Activated CD8-positive, alpha-beta memory T cell treated with anti-CD3 and anti-CD28 coated beads for 48 hours (primary cell): ENCODE results near the gene IFNA16.
"Not testable (repeated sequence)": the region's sequence is repeated elsewhere in the genome, so short reads cannot be mapped to it uniquely, and the experiment has no call there.

Source experiments
- DNase-seq, 3 experiments: peaks; one replicate each; pipeline ENCODE4 v3.0.0-alpha.2; 2020; ENCODE audit warnings: low read depth in 2 of 3, low spot score in 2 of 3

IFNA16 gene

DNA sequence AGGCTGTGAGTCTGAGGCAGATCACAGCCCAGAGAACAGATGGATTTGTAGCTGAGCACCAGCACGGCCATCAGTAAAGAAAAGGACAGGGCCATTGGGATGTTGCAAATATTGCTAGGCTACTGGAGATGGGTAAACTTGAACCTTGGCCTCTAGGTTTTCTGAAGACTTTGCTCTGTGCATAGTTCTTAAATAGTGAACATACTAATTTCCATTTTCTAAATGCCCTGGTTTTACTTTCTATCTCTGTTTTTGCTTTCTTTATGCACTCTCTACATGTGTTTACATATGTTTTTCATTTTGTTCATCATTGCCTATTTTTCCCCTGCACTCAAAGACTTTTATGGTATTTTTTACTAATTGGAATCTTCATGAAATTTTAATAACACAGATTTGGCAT, at the start of gene IFNA16:
Gene IFNA16 (minus strand): TSS at position 101 of the 400 bp plus-strand sequence. CDS start 6 bp downstream, at position 95.
- DNase-seq: not testable (repeated sequence)

DNA sequence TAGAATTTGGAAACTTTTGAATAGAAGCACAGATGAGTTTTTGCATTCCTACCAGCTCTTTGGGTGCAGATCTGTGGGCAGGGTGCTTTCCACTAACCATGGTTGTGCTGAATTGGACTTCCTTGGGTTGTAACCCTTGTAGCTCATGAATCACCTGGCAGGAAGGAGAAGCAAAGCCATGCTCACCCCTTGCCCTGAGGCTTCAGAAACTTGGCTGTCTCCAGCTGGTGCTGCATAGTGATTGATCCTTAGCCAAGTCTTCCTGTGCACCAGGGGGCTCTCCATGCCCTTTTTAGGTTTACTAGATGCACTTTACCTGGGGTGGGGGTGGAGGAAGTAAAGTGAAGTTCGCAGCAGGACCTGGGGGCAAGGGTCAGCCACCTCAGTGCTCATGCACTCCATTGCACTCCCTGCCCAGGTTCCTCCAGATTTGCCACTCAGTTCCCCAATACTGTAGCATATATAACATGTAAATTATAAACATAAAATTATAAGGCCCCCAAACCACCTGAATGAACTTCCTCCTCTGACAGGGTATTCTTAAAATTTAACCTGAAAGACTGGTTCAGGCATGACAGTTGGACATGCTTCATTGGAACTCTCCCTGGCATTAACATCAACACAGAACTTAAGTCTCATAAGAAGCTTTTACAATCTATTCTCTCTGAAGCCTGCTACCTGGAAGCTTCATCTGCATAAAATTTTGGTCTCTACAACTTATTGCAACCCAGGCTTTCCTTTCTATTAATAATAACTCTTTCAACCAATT, 48.5 kb upstream of the IFNA16 start:
- DNase-seq: no peak

DNA sequence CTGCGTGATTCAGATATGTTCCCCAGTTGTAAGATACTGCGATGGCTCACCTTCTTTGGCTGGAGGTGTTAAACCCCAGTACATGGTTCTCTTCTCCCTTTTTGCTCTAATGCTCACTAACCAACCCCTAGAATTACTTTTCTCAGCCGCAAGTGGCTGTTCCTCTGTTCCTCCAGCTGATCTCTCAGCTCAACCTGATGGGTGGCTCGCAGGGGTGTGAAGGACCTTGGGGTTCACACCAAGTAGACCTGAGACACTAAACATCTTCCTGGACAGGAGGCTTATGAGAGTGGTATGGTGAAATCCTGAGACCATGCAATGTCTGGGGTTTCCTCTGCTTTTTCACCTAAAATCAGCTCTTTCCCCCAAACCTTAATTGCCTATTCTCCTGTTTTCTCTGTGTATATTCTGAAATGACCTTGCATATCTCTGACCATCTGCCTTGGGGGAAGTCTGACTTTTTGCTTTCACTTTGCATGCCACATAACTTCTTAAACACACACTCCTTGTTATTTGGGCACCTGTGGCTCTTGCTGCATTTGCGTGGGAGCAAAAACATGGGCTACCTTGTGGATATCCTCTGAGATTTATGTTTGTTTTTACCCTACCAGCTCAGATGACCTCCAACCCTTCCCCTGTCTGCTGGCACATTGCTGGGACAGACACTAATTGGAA, 38.6 kb upstream of the IFNA16 start:
- no peak for DNase-seq

DNA sequence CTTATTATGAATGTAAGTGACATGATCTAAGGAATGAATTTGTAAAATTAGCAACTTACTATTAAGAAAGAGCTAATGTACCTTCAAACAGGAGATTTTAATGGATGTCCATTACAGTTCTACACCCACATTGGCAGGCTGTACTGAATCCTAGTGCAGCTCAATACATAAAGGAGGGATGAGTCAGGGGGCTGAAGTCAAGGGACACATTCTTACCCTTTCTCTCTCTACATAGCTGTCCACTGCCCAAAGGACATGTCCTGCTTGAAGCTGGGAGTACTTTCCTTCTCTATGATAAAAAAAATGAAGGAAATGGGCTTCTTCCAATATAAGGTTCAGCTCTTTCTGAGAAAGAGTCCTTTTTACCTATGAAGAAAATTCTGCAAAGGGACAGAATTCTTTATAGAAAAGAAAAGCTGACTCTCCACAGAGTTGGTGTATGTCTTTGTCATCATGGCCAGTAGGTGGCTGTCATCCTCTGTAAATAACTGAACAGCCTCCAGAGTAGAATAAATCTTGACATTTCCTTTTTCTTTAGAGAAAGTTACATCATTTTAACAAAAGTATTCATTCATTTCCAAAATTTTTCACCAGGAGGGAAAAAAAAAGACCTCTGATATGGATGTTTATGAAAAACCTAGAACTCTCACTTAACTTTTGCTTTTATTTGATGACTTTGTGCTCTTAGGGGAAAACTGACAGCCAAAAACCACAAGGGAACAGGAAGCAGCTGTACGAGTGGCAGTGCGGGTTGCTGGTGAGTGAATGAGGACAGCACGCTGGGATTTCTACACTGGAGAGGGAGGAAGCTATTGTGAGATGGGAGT, 35.8 kb upstream of the IFNA16 start:
- DNase-seq: no peak

DNA sequence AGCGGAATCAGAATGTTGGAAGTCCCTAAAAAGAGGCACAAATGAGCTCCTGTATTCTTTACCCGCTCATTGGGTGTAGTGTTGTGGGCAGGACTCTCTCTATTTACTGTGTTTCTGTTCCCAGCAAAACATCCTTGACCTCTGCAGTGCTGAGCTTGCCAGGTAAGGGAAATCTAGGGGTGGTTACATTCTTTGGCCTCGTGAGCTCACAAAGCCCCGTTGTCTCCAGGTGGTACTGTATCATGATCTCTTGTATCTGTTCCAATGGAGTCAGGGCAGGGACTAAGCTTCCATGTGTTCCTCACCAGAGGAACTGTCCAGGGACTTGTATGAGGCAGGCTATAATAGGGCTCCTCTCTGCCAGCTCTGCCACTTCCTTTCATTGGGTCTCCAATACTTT, 34.5 kb upstream of the IFNA16 start:
- DNase-seq: no peak

DNA sequence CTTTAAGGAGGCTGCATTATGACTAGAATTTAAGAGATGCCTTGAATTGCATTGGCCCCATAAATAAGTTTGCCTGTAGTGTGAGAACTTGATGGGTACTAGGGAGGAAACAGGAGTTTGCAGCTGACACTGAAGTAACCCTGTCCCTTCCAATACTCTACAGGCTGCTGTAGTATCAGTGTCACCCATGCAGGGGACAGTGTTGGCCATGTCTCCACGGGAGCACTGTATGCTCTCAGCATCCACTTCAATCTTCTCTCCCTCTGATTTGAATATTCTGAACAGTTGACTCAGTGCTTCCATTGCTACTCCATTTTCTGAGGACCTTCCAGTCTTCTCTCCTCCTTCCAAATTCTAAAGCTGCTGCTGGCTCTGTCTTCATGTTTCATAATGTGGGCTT, 34.1 kb upstream of the IFNA16 start:
- no peak for DNase-seq

DNA sequence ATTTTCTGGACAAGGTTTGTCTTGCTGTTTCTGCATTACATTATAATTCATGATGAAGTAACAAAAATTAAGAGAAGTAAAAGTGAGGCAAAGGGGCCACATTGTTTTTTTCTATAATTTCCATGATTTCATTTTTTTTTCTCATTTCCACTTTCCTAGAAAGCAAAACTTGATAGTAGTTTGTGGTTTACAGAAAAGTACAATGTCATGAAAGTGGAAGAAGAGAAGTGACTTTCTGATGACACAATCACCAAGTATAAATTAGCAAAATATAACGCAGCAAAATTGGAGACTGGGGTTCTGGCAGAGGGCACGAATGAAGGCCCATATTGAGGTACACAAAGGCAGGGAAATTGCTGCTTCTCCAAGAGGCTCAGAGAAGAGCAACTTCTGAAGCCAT, 27.7 kb upstream of the IFNA16 start:
- no peak for DNase-seq

DNA sequence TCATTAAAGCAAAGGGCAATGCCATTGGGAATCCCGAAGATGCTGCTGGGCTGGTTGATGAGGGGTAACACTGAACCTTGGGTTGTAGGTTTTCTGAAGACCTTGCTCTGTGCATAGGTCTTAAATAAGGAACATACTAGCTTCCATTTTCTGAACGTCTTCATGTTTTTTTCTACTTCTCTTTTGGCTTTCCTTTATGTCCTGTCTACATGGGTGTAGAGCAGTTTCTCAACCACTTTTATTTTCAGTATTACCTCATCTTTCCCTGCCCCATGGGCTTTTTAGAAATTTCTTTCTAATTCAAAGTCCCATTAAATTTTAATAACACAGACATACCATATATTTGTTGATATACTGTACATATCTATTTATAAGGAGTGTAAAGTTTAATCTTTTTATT, 22.8 kb upstream of the IFNA16 start, which contains the start of gene IFNA14:
Gene IFNA14 (minus strand): TSS at position 95 of the 400 bp plus-strand sequence. CDS start 70 bp downstream, at position 25.
- DNase-seq: no peak

DNA sequence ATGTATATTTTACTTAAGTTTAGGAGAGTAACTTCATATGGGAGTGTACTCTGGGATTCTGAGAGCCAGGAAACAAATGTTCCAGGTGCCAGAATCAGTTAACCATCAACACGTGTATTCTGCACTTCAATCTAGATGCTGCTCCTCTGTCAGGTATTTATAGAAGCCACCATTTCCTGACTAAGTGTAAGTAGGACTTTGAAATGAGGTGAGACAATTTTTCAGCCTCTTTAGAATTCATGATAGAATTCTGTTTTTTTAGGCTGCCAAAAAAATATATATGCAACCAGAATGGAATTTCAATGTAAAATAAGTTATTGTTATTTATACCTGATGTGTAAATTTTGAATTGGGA, 19.2 kb upstream of the IFNA16 start:
- not testable (repeated sequence) for DNase-seq

DNA sequence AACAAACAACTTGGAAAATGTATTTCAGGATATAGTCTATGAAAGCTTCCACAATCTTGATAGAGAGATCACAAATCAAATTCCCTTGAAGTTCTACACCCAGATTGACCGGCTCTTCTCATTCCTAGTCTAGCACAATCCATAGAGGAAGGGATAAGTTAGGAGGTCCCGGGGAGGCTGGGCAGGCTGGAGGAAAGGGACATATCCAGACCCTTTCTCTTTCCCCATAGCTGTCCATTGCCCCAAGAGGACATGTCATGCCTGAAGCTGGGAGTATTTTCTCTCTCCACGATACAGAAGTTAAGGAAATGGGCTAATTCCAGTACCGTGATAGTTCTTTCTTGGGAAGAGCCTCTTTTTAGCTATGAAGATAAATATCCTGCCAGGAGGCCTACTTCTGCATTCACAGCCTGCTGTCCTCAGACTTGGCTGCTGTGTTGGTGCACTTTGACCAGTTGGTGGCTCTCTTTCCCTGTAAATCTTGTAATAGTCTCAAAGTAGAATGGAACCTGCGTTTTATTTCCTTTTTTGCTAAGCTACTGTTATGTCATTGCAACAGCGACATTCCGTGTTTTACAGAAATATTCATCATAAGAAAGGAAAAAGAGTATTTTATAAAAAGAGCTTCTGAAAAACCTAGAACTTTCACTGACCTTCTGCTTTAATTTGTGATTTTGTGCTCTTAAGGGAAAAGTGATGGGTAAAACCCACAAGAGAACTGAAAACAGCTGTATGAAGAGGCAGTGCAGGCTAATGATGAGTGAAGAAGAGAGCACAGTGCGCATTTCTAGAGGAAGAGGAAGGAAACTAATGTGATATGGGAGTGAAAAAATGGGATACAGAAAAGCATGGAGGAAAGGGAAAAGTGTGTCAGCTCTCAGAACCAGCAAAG, 18.6 kb upstream of the IFNA16 start:
- DNase-seq: not testable (repeated sequence)

DNA sequence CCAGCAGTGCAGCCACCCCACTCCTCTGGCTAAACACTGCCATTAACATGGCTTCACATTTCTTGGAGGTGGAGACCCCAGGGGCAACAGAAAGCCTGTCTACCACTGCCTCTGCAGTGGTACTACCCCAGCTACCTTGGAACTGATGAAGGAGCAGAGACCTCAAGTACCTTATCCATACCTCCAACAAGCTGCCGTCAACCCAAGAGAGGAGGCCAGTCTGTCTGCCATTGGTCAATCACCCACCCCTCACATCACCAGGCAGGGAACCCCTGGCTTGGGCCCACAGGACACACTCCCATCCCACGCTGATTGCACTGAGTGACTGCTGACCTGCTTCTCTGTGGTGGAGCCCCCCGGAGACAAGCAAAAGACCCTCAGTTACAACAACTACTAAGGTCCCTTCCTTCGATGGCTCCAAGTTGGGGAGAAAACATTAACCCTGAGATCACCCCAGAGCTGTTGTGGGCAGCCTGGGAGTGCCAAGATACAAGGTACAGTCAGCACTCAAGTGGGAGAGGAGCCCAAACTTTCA, 17.1 kb upstream of the IFNA16 start:
- DNase-seq: no peak

DNA sequence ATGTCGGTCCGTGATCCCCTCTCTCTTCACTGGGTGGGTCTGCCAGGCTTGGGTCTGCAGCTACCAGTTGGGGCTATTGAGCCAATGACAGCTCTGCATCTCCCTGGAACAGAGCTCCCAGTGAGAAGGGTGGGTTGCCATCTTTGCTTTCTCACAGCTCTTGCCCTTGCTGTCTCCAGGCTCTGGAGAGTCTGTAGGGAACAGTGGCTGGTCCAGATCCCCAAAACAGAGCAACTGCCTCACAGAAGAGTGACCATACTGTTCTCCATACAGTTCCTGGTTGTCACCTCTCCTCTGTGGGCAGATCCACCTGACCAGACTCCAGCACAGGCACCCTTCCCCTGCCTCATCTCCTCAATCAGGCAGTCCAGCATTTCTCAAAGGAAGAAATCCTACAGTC, 16.1 kb upstream of the IFNA16 start:
- no peak for DNase-seq

DNA sequence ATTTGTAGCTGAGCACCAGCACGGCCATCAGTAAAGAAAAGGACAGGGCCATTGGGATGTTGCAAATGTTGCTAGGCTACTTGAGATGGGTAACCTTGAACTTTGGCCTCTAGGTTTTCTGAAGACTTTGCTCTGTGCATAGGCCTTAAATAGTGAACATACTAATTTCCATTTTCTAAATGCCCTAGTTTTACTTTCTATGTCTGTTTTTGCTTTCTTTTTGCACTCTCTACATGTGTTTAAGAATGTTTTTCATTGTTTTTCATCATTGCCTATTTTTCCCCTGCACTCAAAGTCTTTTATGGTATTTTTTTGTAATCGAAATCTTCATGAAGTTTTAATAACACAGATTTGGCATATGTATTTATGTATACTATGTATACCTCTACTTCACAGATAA, 11.0 kb upstream of the IFNA16 start, which contains the start of gene IFNA17:
Gene IFNA17 (minus strand): TSS at position 101 of the 400 bp plus-strand sequence. CDS start 49 bp downstream, at position 52.
- DNase-seq: no peak

DNA sequence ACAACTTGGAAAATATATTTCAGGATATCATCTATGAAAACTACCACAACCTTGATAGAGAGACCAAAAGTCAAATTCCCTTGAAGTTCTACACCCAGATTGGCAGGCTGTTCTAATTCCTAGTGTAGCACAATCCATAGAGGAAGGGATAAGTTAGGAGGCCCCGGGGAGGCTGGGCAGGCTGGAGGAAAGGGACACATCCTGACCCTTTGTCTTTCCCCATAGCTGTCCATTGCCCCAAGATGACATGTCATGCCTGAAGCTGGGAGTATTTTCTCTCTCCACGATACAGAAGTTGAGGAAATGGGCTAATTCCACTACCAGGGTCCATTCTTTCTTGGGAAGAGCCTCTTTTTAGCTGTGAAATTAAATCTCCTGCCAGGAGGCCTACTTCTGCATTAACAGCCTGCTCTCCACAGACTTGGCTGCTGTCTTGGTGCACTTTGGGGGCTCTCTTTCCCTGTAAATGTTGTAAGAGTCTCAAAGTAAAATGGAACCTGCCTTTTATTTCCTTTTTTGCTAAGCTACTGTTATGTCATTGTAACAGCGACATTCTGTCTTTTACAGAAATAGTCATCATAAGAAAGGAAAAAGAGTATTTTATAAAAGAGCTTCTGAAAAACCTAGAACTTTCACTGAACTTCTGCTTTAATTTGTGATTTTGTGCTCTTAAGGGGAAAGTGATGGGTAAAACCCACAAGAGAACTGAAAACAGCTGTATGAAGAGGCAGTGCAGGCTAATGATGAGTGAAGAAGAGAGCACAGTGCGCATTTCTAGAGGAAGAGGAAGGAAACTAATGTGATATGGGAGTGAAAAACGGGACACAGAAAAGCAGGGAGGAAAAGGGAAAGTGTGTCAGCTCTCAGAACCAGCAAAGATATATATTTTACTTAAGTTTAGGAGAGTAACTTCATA, 3.4 kb downstream of the IFNA16 start:
- not testable (repeated sequence) for DNase-seq

DNA sequence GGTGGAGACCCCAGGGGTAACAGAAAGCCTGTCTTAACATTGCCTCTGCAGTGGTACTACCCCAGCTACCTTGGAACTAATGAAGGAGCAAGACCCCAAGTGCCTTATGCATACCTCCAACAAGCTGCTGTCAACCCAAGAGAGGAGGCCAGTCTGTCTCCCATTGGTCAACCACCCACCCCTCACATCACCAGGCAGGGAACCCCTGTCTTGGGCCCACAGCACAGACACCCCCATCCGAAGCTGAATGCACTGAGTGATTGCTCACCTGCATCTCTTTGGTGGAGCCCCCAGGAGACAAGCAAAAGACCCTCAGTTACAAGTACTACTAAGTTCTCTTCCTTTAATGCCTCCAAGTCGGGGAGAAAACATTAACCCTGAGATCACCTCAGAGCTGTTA, 5.0 kb downstream of the IFNA16 start:
- not testable (repeated sequence) for DNase-seq

DNA sequence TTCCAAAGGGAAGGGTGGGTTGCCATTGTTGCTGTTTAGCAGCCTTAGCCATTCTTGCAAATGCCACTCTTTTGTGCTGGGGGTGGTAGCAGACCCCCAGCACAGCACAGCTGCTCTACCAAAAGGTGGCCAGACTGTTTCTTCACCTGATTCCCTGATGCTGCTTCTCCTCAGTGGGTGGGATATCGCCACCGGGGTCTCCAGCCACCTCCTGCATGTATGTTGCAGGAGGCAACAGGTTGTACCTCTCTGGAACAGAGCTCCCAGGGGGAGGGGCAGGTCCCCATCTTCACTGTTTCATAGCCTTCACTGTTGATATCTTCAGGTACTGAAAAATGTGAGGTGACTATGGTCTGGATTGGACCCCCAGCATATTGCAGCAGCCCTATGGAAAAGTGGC, 6.3 kb downstream of the IFNA16 start:
- DNase-seq: not testable (repeated sequence)

DNA sequence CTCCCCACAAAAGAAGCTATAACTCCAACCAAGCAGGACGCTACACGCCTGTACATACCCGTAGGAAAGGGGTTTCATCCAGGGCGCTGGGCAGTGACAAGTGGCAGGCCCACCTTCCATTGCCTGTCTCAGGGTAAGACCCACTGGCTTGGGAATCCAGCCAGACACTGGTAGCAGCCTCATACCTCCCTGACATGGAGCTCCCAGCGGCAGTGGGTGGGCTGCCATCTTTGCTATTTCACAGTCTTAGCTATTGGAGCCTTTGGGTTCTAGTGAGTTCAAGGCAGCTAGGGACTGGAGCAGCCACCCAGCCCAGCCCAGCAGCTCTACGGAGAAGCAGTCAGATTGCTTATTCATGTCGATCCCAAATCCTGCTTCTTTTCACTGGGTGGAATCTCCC, 6.8 kb downstream of the IFNA16 start:
- no peak for DNase-seq

DNA sequence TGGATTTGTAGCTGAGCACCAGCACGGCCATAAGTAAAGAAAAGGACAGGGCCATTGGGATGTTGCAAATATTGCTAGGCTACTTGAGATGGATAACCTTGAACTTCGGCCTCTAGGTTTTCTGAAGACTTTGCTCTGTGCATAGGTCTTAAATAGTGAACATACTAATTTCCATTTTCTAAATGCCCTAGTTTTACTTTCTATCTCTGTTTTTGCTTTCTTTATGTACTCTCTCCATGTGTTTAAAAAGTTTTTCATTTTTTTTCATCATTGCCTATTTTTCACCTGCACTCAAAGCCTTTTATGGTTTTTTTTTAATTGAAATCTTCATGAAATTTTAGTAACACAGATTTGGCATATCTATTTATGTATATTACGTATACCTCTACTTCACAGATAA, 10.1 kb downstream of the IFNA16 start, which contains the start of gene IFNA10:
Gene IFNA10 (minus strand): TSS at position 101 of the 400 bp plus-strand sequence. CDS start 46 bp downstream, at position 55.
- DNase-seq: not testable (repeated sequence)

DNA sequence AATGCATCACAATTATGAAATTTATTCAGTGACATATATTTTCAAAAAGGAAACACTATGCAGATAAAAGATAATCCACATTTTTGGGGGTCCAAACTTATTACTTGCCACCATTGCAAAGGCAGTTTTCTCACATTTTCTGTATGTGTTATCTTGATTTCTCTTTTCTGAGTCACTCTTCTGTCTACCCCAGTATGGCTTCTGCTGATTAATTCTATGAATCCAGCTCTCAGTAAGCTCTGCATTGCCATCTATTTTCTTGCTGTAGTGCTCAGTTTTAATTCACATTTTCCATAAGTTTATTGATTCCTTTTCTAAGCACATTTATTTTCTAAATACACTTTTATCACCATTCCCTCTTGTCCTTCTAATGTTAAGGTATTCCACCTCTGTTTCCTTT, 11.9 kb downstream of the IFNA16 start:
- no peak for DNase-seq
